ENCODE results near the gene AFG1L. TPM values are rescaled to one million over a fixed set of nuclear protein-coding genes. Genes with fewer than 3 reads are reported as not detected.
A peak's percentile ranks its signal among the peaks of the same experiment; 100 is the strongest.
"Not testable (repeated sequence)": the region's sequence is repeated elsewhere in the genome, so short reads cannot be mapped to it uniquely, and the experiment has no call there.

AFG1L gene
- total RNA-seq, 2 donors from 2014 or later: 3.4 to 6.5 TPM

GRCh38 chr6:108535920-108536535 is 241.2 kb downstream of the AFG1L start:
- H3K27ac Mint-ChIP-seq; H3K9me3 Mint-ChIP-seq; DNase-seq (ENCODE audit: low spot score in 2 of 2); ATAC-seq; H3K36me3 Mint-ChIP-seq: not testable (repeated sequence)

GRCh38 chr6:108541843-108542759 is 247.2 kb downstream of the AFG1L start:
- Mint-ChIP-seq H3K9me3 (no peaks in the 10 kb centered on the region), H3K27ac (peak overlapping the region in 1 of 2 donors; percentile 24), H3K36me3 (no peaks in the 10 kb centered on the region)
- peak; percentile 67 to 77 for ATAC-seq
- peak in 1 of 2 donors; percentile 51 for DNase-seq (ENCODE audit: low spot score in 2 of 2)

- ATAC-seq: no peak
These were observed 248.5 kb downstream of the AFG1L start for GRCh38 chr6:108543175-108543940.

GRCh38 chr6:108544606-108545005 is 249.8 kb downstream of the AFG1L start:
- Mint-ChIP-seq H3K9me3 (no peaks in the 10 kb centered on the region), H3K36me3 (no peaks in the 10 kb centered on the region)
- no peak for ATAC-seq

More at GRCh38 chr6:108543175-108543940, 248.5 kb downstream of the AFG1L start:
- H3K36me3 Mint-ChIP-seq: no peaks in the 10 kb centered on the region
- H3K27ac Mint-ChIP-seq: no peak overlapping the region
- no peaks in the 10 kb centered on the region for H3K9me3 Mint-ChIP-seq
- no peak for DNase-seq (ENCODE audit: low spot score in 2 of 2)

GRCh38 chr6:108546079-108547049 is 251.5 kb downstream of the AFG1L start:
- DNase-seq (ENCODE audit: low spot score in 2 of 2): no peak
- peak overlapping the region in 1 of 2 donors; percentile 16 for H3K27ac Mint-ChIP-seq
- no peaks in the 10 kb centered on the region for H3K36me3 Mint-ChIP-seq
- no peak for ATAC-seq
- no peaks in the 10 kb centered on the region for H3K9me3 Mint-ChIP-seq

More at GRCh38 chr6:108544606-108545005, 249.8 kb downstream of the AFG1L start:
- H3K27ac Mint-ChIP-seq: no peak overlapping the region
- DNase-seq (ENCODE audit: low spot score in 2 of 2): no peak

GRCh38 chr6:108549241-108549640 is 254.4 kb downstream of the AFG1L start:
- DNase-seq (ENCODE audit: low spot score in 2 of 2): no peak
- H3K36me3 Mint-ChIP-seq: no peaks in the 10 kb centered on the region
- ATAC-seq: no peak
- no peaks in the 10 kb centered on the region for H3K9me3 Mint-ChIP-seq
- H3K27ac Mint-ChIP-seq: no peak overlapping the region

- DNase-seq (ENCODE audit: low spot score in 2 of 2) (no peak), ATAC-seq (no peak)
- Mint-ChIP-seq H3K36me3 (no peaks in the 10 kb centered on the region), H3K9me3 (no peaks in the 10 kb centered on the region), H3K27ac (no peak overlapping the region)
These were observed 254.9 kb downstream of the AFG1L start for GRCh38 chr6:108549741-108550140.

GRCh38 chr6:108550256-108550655 is 255.4 kb downstream of the AFG1L start:
- no peak overlapping the region for H3K27ac Mint-ChIP-seq
- no peaks in the 10 kb centered on the region for H3K36me3 Mint-ChIP-seq
- ATAC-seq (no peak), DNase-seq (ENCODE audit: low spot score in 2 of 2) (no peak)
- no peaks in the 10 kb centered on the region for H3K9me3 Mint-ChIP-seq

- Mint-ChIP-seq H3K36me3 (no peaks in the 10 kb centered on the region), H3K9me3 (no peaks in the 10 kb centered on the region), H3K27ac (no peak overlapping the region)
- DNase-seq (ENCODE audit: low spot score in 2 of 2) (no peak), ATAC-seq (no peak)
These were observed 260.7 kb downstream of the AFG1L start for GRCh38 chr6:108555399-108556052.

GRCh38 chr6:108556250-108556649 is 261.4 kb downstream of the AFG1L start:
- H3K27ac Mint-ChIP-seq: no peak overlapping the region
- no peaks in the 10 kb centered on the region for H3K36me3 Mint-ChIP-seq

GRCh38 chr6:108556866-108557493 is 262.1 kb downstream of the AFG1L start:
- peak overlapping the region; percentile 22 to 61 for H3K27ac Mint-ChIP-seq
- no peaks in the 10 kb centered on the region for H3K9me3 Mint-ChIP-seq
- ATAC-seq (no peak), DNase-seq (ENCODE audit: low spot score in 2 of 2) (no peak)
- peaks cover 0 to 2% of the 10 kb centered on the region in 2 donors for H3K36me3 Mint-ChIP-seq

More at GRCh38 chr6:108556250-108556649, 261.4 kb downstream of the AFG1L start:
- DNase-seq (ENCODE audit: low spot score in 2 of 2) (no peak), ATAC-seq (no peak)
- H3K9me3 Mint-ChIP-seq: no peaks in the 10 kb centered on the region

GRCh38 chr6:108557494-108558371 is 262.9 kb downstream of the AFG1L start:
- Mint-ChIP-seq H3K27ac (peak overlapping the region; percentile 93 to 95), H3K9me3 (no peaks in the 10 kb centered on the region), H3K36me3 (peaks cover 0 to 8% of the 10 kb centered on the region in 2 donors)
- ATAC-seq (peak; percentile 30 to 43), DNase-seq (ENCODE audit: low spot score in 2 of 2) (peak in 1 of 2 donors; percentile 45)

- DNase-seq (ENCODE audit: low spot score in 2 of 2): peak; percentile 92
- Mint-ChIP-seq H3K27ac (peak overlapping the region; percentile 93 to 95), H3K9me3 (no peaks in the 10 kb centered on the region), H3K36me3 (peaks cover 0 to 8% of the 10 kb centered on the region in 2 donors)
- ATAC-seq: peak; percentile 75 to 80
These were observed 263.7 kb downstream of the AFG1L start for GRCh38 chr6:108558372-108559096.
